ENCODE measurements around the gene HSPB6. TPM values are rescaled to one million over a fixed set of nuclear protein-coding genes. Genes with fewer than 3 reads are reported as not detected.

The HSPB6 gene
- total and polyA plus RNA-seq, 7 donors, result 4.4 to 275 (median 59.4) TPM

DNA sequence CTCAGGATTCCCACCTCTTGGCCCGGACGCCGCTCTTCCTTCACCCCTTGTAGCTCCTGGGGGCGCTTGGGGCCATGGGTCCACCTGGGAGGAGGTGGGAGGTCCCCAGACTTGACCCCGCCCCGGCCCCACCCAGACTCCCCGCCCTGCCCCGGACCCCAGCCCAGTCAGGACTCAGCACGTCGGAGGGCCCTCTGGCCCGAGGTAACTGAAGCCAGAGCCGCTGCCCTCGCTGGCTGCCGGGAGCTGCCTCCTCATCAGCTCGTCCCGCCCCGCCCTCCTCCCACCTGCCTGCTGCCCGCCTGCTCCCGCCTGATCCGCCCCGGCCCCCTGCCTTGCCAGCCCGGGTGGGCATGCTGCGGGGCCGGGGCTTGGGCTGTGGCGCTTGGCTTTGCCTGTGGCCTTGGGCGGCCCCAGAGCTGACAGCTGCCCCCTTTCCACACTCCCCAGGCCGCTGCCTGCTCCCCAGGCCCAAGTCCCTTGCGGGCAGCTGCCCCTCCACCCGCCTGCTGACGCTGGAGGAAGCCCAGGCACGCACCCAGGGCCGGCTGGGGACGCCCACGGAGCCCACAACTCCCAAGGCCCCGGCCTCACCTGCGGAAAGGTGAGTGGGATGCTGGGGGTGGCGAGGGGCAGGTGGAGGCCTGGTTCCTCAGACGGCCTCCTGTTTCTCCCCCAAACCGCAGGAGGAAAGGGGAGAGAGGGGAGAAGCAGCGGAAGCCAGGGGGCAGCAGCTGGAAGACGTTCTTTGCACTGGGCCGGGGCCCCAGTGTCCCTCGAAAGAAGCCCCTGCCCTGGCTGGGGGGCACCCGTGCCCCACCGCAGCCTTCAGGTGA lies 27.9 kb upstream of the HSPB6 start:
- Histone ChIP-seq H3K36me3 (peaks cover 10 to 38% (median 13%) of the 10 kb centered on the region in 4 donors), H3K27me3 (no peaks in the 10 kb centered on the region), H3K9me3 (no peaks in the 10 kb centered on the region), H3K4me3 (no peak overlapping the region), H3K27ac (no peak overlapping the region), H3K4me1 (no peaks in the 10 kb centered on the region)
- DNase-seq, result no peak
- intact Hi-C loops (cut with DNase I), result no loop called here
- WGBS, 2 donors, result 88 to 90% methylated on average over 45 of the region's 45 CpGs
- TF ChIP-seq, protein P1, sequence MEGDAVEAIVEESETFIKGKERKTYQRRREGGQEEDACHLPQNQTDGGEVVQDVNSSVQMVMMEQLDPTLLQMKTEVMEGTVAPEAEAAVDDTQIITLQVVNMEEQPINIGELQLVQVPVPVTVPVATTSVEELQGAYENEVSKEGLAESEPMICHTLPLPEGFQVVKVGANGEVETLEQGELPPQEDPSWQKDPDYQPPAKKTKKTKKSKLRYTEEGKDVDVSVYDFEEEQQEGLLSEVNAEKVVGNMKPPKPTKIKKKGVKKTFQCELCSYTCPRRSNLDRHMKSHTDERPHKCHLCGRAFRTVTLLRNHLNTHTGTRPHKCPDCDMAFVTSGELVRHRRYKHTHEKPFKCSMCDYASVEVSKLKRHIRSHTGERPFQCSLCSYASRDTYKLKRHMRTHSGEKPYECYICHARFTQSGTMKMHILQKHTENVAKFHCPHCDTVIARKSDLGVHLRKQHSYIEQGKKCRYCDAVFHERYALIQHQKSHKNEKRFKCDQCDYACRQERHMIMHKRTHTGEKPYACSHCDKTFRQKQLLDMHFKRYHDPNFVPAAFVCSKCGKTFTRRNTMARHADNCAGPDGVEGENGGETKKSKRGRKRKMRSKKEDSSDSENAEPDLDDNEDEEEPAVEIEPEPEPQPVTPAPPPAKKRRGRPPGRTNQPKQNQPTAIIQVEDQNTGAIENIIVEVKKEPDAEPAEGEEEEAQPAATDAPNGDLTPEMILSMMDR (IDR thresholded peaks at IDR 0.05), result no peak
- no peak for TF ChIP-seq POLR2A (IDR thresholded peaks at IDR 0.05)
- no peak for TF ChIP-seq POLR2AphosphoS5 (IDR thresholded peaks at IDR 0.05)
- TF ChIP-seq EP300 (IDR thresholded peaks at IDR 0.05), result no peak

DNA sequence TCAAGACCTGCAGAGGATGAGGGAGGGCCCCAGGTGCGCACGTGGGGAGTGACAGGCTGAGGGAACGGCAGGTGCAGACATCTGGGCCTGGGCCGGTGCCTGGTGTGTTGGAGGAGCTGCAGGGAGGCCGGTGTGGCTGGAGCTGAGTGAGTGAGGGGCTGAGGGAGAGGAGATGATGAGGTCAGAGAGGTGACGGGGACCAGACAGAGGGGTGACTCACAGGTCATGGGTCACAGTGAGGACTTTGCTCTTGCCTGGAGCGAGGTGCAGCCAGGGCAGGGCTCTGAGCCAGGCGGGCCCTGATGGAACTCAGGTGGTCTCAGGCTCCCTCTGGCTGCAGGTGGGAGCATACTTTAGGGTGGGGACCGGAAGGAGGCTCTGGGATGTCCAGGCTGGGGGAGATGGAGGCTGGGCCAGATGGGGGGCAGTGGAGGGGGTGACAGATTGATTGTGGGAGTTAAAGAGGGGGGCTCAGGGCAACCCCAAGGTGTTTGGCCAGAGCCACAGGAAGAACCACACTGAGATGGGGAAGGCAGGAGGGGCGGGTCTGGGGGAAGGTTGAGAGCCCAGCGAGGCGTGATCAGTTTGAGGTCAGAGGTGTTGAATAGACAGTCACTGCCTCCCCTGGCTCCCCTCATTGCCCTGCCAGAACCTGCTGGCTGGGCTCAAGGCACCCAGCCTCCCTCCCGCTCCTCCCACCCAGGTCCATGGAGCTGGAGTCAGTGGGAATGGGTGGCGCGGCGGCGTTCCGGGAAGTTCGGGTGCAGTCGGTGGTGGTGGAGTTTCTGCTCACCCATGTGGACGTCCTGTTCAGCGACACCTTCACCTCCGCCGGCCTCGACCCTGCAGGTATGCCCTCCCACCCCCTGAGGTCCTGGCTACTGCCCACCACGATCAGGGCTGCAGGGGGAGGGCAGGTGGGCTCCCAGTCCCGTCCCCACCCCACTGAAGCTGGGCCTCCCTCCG lies 26.9 kb upstream of the HSPB6 start:
- Histone ChIP-seq H3K27ac (no peak overlapping the region), H3K4me1 (no peaks in the 10 kb centered on the region), H3K4me3 (no peak overlapping the region), H3K36me3 (peaks cover 10 to 41% (median 13%) of the 10 kb centered on the region in 4 donors), H3K9me3 (no peaks in the 10 kb centered on the region), H3K27me3 (no peaks in the 10 kb centered on the region)
- TF ChIP-seq POLR2A (IDR thresholded peaks at IDR 0.05) (no peak), POLR2AphosphoS5 (IDR thresholded peaks at IDR 0.05) (no peak), EP300 (IDR thresholded peaks at IDR 0.05) (no peak)
- TF ChIP-seq, protein P1 (IDR thresholded peaks at IDR 0.05), result no peak
- intact Hi-C loops (cut with DNase I), result no loop called here
- DNase-seq, result no peak
- WGBS, 2 donors, result 87 to 89% methylated on average over 28 of the region's 28 CpGs

DNA sequence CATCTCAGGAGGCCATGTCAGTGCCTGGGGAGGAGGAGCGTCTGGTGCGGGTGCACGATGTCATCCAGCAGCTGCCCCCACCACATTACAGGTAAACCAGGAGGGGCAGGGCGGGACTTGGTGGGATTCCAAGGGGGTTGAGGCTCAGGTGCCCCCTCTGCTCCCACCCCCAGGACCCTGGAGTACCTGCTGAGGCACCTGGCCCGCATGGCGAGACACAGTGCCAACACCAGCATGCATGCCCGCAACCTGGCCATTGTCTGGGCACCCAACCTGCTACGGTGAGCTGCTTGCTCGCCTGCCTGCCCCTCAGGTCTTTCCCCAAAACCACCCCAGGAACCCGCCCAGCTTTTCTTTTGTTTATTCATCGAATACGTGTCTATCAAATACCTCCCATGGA lies 25.8 kb upstream of the HSPB6 start:
- H3K27me3 ChIP-seq, result no peaks in the 10 kb centered on the region
- WGBS, 2 donors, result 96 to 97% methylated on average over 12 of the region's 12 CpGs

DNA sequence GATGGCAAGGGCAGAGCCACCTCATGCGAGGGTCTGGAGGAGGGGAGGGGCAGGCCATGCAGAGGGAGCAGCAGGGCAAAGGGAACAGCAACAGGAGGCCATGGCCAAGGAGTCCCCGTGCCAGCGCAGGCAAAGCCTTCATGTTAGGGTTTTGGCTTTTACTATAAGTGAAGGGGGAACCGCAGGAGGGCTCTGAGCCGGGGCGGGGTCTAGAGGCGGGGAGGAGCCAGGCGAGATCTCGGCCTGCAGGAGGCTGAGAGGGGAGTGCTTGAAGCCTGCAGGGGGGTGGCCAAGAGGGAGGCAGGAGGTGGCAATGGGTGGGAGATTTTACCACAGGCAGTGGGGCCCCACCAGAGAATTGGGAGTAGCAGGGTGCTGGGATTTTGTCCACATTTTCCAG lies 24.8 kb upstream of the HSPB6 start:
- Histone ChIP-seq H3K4me1 (peaks cover 0 to 4% (median 0%) of the 10 kb centered on the region in 4 donors), H3K27ac (no peak overlapping the region), H3K9me3 (no peaks in the 10 kb centered on the region), H3K27me3 (no peaks in the 10 kb centered on the region), H3K4me3 (no peak overlapping the region), H3K36me3 (peaks cover 11 to 53% (median 16%) of the 10 kb centered on the region in 4 donors)
- WGBS, 2 donors, result 88 to 95% methylated on average over 9 of the region's 9 CpGs
- intact Hi-C loops (cut with DNase I), result no loop called here
- TF ChIP-seq, protein P1 (IDR thresholded peaks at IDR 0.05), result no peak
- TF ChIP-seq EP300 (IDR thresholded peaks at IDR 0.05) (no peak), POLR2A (IDR thresholded peaks at IDR 0.05) (no peak), POLR2AphosphoS5 (IDR thresholded peaks at IDR 0.05) (no peak)
- DNase-seq, result no peak

More for the DNA sequence above, 25.8 kb upstream of the HSPB6 start:
- H3K4me3 ChIP-seq, result no peak overlapping the region
- H3K4me1 ChIP-seq, result no peaks in the 10 kb centered on the region
- DNase-seq, result no peak
- TF ChIP-seq, protein P1 (IDR thresholded peaks at IDR 0.05), result no peak
- TF ChIP-seq POLR2AphosphoS5 (IDR thresholded peaks at IDR 0.05) (no peak), POLR2A (IDR thresholded peaks at IDR 0.05) (no peak), EP300 (IDR thresholded peaks at IDR 0.05) (no peak)
- peaks cover 11 to 53% (median 16%) of the 10 kb centered on the region in 4 donors for H3K36me3 ChIP-seq
- intact Hi-C loops (cut with DNase I), result no loop called here
- no peak overlapping the region for H3K27ac ChIP-seq
- no peaks in the 10 kb centered on the region for H3K9me3 ChIP-seq

All from sigmoid colon (tissue), 7 donors.